NCI-H510A treated with DMSO at 0.1 percent for 48 hours (cell line): ENCODE data around the gene THSD7B.
"Not testable (repeated sequence)": the region's sequence is repeated elsewhere in the genome, so short reads cannot be mapped to it uniquely, and the experiment has no call there.

Experiments used
- DNase-seq: peaks from one replicate; lab custom pipeline; 2025; lab: John Stamatoyannopoulos, UW

The THSD7B gene

DNA sequence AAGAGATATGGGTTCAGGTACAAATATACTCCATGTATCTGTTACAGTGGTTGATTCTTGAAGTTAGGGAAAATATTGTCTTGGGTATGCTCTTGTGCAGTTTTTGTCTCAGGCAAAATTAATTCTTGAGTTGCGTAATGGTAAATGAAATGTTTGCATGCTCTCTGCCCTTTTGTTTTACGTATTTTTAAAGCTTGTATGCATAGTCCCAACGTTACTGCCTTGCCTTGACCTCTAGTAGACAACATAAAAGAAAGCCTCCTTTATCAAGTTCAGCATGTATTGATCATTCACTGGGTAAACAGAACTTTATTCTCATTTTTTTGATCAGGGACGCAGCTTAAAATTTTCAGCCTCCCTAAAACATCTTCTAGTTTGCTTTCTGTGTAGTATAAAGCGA is 283.1 kb downstream of the THSD7B start:
- no peak for DNase-seq

DNA sequence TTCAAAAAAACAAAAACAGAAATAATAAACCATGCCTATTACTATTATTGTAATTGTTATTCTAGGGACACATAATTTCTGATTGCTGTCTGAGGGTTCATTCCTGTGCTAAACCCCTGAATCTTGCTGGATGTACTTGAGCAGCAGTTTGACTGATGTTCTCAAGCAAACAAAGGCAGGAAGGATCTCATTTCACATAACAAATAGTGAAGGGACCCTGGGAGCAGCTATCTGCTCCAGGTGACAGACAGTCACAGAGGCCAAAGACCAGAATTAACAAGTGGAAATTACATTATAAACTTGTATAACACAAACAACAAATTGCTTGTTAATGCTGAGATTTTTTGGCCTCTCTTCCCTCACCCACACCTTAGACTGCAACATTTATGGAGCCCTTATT is 284.2 kb downstream of the THSD7B start:
- DNase-seq: peak; percentile 50

DNA sequence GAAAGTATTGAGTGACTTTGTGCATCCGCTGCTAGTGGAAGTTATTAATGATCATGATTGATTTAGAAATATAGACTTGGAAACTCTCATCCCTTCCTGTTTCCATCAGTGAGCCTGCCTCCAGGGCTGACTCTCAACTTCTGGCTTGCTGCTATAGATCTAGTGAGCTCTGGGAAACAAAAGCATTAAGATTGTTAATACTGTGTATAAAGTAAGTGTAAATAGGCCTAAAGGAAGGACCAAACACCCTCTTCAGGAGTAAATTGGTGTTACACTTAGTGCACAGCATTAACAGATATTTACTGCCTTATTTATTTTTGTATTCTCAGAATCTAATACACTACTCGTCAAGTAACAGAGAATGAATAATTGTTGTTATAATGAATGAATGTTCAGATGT is 285.6 kb downstream of the THSD7B start:
- DNase-seq: peak; percentile 1

DNA sequence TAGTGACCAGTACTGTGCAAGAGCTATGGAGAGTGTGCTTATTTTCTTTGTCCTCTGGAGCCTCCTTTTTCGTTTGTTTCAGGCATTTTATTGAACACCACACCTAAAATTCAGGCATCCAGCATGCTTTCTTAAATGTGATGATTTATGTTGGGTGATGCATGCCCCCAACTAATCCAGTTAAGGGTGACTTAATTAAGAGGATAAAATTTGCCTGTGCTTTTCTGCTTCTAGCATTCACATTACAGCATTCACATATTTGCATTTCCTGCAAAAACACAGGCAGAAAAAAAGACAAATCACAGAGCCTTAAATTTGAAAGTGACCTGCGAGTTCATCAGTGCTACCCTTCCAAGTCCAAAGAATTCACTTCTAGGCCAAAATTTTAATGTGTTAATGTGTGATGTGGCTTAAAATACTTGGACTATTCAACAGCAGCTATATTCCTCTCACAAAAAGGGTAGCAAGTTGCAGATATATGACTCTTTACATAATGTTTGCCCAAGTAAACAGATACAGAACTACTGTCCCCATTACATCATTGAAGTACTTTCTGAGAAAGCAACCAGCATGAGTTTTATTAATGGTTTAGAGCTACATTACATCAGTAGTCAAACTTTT is 286.5 kb downstream of the THSD7B start:
- DNase-seq: peak; percentile 20

DNA sequence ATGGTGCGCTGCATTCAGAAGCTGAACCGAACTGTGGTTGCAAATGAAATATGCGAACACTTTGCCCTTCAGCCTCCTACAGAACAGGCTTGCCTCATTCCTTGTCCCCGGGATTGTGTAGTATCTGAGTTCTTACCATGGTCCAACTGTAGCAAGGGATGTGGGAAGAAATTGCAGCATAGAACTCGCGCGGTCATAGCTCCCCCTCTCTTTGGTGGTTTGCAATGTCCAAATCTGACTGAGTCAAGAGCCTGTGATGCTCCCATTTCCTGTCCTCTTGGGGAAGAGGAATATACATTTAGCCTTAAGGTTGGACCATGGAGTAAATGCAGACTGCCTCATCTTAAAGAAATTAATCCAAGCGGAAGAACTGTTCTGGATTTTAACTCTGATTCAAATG is 291.4 kb downstream of the THSD7B start:
- no peak for DNase-seq

DNA sequence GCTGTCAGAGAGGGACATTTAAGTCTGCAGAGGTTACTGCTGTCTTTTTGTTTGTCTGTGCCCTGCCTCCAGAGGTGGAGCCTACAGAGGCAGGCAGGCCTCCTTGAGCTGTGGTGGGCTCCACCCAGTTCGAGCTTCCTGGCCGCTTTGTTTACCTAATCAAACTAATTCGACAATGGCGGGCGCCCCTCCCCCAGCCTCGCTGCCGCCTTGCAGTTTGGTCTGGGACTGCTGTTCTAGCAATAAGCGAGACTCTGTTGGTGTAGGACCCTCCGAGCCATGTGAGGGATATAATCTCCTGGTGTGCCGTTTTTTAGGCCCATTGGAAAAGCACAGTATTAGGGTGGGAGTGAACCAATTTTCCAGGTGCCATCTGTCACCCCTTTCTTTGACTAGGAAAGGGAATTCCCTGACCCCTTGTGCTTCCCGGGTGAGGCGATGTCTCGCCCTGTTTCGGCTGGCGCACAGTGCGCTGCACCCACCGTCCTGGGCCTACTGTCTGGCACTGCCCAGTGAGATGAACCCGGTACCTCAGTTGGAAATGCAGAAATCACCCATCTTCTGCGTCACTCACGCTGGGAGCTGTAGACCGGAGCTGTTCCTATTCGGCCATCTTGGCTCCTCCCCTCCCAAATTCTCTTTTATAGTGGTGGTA is 310.9 kb downstream of the THSD7B start:
- DNase-seq: not testable (repeated sequence)

DNA sequence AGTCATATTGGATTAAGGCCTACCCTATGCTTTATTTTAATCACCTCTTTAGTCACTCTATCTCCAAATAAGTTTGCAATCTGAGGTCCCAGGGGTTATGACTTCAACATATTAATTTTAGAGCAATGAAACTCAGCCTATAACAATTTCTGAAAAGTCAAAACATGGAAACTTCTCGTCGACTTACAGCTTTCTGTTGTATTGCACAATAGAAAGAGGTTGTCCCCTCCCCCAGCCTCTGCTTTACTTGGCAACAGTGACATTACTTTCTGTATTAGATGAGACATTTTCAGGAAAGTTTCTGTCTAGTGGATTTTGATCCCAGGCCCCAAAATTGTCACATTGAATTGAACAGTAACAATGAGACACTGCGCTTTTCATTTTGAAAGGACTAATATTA is 326.4 kb downstream of the THSD7B start:
- no peak for DNase-seq

DNA sequence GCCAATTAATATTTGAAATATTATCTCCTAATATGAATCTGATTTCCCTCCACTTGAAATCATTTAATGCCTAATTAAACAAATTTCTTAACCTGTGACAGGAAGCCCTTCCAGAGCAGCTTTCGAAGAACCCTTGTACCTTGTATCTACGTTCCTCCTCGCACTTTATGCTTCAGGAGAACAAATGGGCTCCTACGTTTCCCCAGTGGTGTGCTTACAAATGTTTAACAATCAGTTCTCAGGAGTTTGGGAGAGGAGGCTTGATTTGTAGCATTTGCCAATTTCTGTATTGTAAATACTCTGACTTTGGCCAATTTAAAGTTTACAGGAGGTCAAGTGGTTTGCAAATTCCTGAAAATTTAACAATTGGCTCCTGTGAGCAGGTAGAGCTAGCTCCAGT is 327.8 kb downstream of the THSD7B start:
- DNase-seq: no peak

DNA sequence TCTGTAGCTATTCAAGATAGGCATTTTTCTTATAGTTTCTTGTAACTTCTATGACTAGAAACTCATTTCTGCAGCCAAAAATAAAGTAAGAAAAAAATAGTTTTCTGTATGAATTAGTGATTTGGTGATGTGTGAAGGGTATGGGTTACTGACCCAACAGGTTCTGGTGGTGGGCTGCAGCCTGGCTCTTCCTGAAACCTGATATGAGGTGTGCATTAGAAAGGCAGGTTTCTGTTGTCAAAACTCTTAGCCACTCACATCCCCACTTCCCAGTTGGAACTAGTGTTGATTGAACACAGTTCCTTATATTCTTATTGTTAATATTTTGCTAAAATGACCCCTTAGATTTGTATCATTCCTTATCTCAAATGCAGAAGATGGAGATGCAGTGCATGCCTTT is 330.8 kb downstream of the THSD7B start:
- no peak for DNase-seq

DNA sequence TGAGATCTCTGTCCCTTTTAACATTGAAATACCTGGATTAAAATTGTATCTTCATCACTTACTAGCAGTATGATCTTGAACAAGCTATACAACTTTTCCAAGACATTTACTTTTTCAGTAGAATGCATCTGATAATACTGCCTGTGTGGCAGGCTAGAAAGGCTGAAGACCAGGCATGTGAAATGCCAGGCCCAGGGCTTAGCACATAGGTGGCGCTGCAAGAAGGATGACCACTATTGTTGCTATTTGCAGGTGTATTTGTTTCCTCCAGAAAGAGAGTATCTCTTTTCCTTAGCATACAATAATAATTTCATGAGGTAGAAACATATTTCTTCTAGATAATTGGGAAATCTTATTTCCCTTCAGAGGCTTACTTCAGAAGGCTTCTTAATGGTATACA is 331.3 kb downstream of the THSD7B start:
- no peak for DNase-seq

DNA sequence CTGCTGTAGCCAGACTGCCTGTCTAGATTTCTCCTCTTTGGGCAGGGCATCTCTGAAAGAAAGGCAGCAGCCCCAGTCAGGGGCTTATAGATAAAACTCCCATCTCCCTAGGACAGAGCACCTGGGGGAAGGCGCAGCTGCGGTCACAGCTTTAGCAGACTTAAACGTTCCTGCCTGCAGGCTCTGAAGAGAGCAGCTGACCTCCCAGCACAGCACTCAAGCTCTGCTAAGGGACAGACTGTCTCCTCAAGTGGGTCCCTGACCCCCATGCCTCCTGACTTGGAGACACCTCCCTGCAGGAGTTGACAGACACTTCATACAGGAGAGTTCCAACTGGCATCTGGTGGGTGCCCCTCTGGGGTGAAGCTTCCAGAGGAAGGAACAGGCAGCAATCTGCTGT is 336.5 kb downstream of the THSD7B start:
- not testable (repeated sequence) for DNase-seq

DNA sequence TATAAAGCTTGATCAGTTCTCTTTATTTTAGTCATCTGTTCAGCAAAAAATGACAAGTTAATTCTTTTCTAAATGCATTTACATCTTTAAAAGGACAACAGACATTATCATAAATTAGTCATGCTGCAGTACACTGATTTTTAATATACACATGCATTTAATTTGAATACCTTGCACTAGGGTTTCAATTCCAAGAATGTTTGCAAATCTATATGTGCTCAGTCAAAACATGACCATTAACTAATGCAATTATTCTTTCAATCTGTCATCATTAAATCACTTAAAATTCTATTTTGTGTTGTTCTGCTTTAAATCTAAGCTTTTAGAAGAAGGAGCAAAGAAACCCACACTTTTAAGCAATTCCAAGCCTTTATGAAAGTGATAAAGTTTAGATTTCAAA is 342.6 kb downstream of the THSD7B start:
- DNase-seq: no peak

DNA sequence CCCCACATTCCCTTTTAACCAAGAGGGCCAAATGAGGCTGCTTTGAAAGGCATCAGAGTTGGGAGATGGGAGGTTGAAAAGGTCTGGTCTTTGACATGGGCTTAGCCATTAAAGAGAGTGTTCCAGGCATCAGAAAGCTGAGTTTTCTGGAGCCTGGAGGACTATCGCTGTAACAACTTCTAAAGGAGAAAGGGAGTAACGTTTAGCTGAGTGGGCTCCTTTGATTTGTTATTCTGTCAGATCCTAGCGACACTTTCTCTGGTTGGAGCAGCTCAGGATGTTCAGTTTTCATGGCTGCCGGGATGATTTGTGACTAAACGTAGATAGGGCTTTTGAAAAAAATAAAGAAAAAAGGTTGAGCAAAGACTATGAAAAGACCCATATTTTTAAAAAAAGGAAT is 346.6 kb downstream of the THSD7B start:
- no peak for DNase-seq

DNA sequence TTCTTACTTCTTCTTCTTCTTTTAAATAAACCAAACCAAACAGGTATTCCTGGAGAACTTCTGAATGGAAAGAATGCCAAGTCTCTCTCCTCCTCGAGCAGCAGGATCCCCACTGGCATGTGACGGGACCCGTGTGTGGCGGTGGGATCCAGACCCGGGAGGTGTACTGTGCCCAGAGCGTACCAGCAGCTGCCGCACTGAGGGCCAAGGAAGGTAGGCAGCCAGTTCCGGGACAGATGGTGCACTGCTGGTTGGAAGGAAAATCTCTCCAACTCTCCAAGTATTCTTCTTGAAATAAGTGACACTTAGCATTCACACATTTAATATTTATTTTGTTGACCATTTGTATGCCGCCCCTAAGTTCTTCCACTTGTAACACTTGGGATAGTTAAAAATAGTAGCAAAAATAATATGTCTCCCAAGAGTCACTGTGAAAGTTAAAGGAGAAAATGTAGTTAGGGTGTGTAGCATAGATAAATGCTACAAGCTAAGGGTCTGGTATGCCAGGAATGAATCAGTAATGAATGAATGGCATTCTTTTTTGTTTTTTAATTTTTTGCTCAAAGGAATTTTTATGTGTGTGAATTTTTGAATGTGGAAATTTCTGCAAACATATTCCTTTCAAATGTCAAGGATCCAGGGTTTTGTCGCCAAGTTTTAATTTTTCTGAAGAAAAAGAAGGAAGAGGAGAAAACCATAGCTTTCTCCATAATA is 349.9 kb downstream of the THSD7B start:
- DNase-seq: no peak

DNA sequence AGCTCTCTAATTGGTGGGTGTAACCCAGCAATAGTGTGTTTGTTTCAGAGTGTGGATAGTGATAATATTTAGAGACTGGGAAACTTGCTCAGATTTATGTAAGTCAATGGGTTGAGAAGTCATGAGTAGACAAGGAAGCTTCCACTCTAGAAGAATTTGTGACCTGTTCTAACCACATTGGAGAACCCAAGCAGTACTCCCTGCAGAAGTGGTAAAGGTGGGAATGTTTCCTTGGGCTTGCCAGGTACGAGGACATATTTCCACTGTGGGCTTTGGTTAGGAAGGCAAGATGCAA is 350.4 kb downstream of the THSD7B start:
- DNase-seq: no peak

DNA sequence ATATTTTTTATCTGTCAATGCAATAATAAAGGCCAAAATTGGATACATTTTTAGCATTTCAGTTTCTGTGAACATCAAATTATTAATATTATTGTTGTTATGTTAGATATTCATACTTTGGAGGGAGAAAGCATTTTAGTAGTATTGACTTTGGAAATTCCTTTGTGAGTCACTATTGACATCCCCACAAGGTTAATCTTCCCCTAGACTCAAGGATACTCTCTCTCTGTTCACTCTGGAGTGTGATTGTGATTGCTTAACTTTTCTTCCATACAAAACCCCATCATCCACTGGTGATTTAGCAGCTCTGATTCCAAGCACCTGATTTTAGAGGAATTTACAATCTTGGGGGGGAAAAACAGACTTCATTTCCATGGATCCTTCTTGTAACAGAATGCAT is 352.0 kb downstream of the THSD7B start:
- no peak for DNase-seq

DNA sequence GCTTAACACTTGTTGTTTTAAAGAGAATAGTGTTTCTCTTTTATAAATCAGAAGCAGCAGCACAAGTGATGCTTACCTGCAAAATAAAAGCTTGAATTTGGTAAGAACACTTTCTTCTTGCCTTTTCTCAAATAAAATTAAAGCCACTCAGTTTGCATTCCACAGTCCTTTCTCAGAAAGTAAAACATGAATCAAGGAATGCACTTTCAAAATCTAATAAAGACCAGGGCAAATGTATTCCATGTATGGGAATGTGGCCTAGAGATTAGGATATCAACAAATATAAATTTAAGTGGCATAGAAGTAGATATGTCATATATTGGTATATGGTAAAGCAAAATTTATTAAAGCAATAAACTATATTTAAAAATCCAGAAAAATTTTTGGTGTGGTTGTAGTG is 352.8 kb downstream of the THSD7B start:
- no peak for DNase-seq

DNA sequence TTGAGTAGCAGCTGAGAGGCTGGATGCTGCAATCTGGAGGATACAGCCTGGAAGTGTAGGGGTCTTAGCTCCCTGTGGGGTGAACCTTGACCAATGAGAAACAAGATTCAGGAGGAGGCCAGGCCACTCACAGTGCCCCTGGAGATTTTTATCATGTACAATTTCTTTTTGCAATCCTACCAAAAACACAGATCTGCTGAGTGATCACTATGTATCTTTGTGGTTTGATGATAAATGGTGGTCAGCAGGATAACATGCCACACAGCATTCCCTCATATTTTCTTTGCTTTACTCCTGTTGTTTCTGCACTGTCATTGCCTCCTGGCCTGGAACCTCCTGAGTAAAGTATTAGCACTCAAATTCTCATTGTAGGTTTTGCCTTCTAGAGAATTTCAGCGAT is 357.9 kb downstream of the THSD7B start:
- no peak for DNase-seq

DNA sequence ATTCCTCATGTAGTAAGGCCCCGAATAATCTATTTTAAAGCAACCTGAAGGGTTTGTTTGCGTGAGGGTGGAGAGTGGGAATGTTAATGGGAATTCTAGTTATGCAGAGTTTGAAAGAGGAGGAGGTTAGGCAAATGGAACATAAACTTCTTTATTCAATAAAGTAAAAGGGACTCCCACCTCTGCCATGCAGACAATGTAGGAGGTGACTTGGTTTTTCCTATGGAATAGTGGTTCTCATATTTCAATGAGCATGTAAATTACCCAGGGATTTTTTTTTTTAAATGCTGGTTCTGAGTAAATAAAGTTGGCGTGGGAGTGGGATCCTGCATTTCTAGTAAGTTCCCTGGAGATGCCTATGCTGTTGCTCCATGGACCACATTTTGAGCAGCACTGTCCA is 367.9 kb downstream of the THSD7B start:
- DNase-seq: no peak

DNA sequence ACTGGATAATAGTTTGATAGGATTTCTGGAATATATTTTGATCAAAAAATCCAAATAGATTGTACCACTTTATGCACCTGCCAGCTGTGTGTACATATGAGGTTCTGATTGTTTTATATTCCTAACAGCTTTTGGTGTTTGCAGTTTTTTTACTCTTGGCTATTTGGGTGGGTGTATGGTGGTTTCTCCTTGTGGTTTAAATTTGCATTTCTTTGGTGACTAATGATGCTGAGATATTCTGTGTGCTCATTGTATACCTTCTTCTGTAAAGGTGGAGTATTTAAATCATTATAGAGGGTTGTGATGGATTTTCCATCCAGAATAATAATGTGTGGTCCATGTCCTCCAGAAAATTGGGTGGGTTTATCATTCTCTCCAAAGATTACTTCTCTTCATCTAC is 372.9 kb downstream of the THSD7B start:
- DNase-seq: no peak

DNA sequence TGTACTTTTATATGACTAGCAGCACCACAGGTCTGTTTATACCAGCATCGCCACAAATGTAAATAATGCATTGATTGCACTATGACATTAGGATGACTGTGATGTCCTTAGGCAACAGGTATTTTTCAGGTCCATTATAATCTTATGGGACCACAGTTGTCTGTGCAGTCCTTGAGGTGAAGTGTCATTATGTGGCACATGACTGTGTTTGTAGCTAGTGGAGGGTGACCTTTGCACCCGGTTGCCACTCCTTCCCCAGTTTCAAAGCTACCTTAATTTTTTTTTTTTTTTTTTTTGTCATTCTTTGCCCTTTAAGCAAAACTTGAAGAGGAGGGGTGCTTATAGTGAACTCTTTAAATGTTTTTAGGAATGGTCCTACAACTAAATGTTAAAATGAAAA is 386.4 kb downstream of the THSD7B start:
- DNase-seq: no peak

DNA sequence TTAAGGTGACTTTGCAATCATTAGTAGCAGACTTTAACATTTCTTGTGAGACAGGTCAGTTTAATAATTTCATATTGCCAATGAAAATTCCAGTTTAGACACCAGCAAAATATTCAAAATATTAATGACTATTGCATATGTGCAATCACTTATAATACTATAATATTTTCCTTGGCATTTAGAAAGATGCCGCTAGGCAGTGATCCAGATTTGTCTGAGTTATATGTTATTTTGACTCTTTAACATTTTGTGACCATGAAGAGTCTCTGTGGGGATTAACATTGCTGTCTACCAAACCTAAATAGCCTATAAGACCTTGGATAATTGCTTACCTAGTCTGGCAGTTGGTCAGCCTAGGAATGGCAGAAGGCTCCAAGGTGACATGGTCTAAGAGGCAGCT is 389.6 kb downstream of the THSD7B start:
- no peak for DNase-seq

DNA sequence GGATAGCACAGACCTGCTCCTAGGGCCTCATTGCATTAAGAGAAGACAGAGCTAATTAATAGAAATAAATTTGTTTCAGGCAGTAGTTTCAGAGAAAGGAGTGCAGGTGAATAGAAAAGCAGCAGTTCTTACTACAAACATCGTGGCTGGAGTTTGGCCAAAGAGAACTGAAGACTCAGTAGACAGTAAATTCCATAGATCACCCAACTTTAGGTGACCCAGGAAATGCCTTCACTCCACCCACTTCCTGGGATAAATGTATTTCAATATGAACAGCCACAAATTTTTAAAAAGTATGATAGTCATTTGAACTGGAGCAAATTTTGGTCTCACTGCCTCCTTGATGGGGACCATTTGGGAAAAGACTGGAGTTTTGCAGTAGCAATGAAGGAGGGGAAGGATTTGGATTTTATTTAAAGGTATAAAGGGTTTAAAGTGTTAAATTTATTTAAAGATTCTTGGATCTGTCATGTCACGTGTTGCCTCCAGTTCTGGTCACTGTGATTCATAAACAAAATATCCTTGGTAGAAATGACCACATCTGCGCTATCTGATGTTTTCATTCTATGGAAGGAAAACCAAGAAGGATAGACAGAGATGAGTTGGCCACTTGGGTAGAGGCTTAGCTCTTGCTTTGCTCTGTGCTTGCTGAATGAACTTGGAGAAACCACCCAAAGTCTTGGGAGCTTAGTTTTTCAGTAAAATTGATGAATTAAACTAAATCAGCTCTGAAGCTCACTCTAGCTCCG is 390.2 kb downstream of the THSD7B start:
- no peak for DNase-seq
